NB4 (cell line): Measurements from ENCODE around the gene CADM3.

Experiments
- CTCF ChIP-seq: IDR thresholded peaks from one replicate; pipeline ENCODE4 v1.5.1; 2012; ENCODE audit warnings: low read depth, low read length
- MAX ChIP-seq: IDR thresholded peaks from 2 replicates; pipeline ENCODE4 v1.6.1; 2011; ENCODE audit warnings: low read depth, low read length
- POLR2A ChIP-seq: IDR thresholded peaks from 2 replicates; pipeline ENCODE4 v1.6.1; 2011; ENCODE audit warnings: mild to moderate bottlenecking; ENCODE audit not compliant: insufficient read length; ENCODE audit errors: extremely low read depth

GRCh38 chr1:159205225-159205624 is 33.8 kb downstream of the CADM3 start:
- TF ChIP-seq CTCF (no peak), POLR2A (no peak), MAX (no peak)
